Hepatocyte (in vitro differentiated cells): ENCODE results near the gene MEIOSIN. TPM values are rescaled to one million over a fixed set of nuclear protein-coding genes. Genes with fewer than 3 reads are reported as not detected.
A peak's percentile ranks its signal among the peaks of the same experiment; 100 is the strongest.

Experiments used
- DNase-seq: peaks from one replicate; pipeline ENCODE4 v3.0.0-alpha.2; 2016; ENCODE audit warnings: low spot score
- H2AFZ ChIP-seq: fragments of 200-600 bp; sonication (generic); 2 replicates; pipeline ENCODE4 v1.6.0; 2016; ENCODE audit warnings: antibody characterized with exemption, mild to moderate bottlenecking
- H3K27ac ChIP-seq: fragments of 200-600 bp; sonication (generic); 2 replicates; pipeline ENCODE4 v1.5.1; 2016; ENCODE audit warnings: mild to moderate bottlenecking
- H3K27me3 ChIP-seq: fragments of 200-600 bp; sonication (generic); 2 replicates; pipeline ENCODE4 v1.6.1; 2016
- H3K36me3 ChIP-seq: fragments of 200-600 bp; sonication (generic); replicated peaks from 2 replicates; pipeline ENCODE4 v1.5.1; 2016; ENCODE audit warnings: low read depth; ENCODE audit not compliant: insufficient read depth
- H3K4me1 ChIP-seq: fragments of 200-600 bp; sonication (generic); 2 replicates; pipeline ENCODE4 v1.5.1; 2016; ENCODE audit warnings: mild to moderate bottlenecking, moderate library complexity; ENCODE audit not compliant: insufficient read depth
- H3K4me2 ChIP-seq: fragments of 200-600 bp; sonication (generic); 2 replicates; pipeline ENCODE4 v1.6.0; 2016
- H3K4me3 ChIP-seq: fragments of 200-600 bp; sonication (generic); 2 replicates; pipeline ENCODE4 v1.5.1; 2016; ENCODE audit warnings: mild to moderate bottlenecking
- H3K79me2 ChIP-seq: fragments of 200-600 bp; sonication (generic); 2 replicates; pipeline ENCODE4 v1.6.0; 2017; ENCODE audit warnings: mild to moderate bottlenecking
- H3K9me2 ChIP-seq: fragments of 200-600 bp; sonication (generic); replicated peaks from 2 replicates; pipeline ENCODE4 v1.6.0; 2017; ENCODE audit warnings: mild to moderate bottlenecking; ENCODE audit not compliant: insufficient read depth
- H3K9me3 ChIP-seq: fragments of 200-600 bp; sonication (generic); 2 replicates; pipeline ENCODE4 v1.5.1; 2016; ENCODE audit warnings: low read depth, mild to moderate bottlenecking
- H4K20me1 ChIP-seq: fragments of 200-600 bp; sonication (generic); 2 replicates; pipeline ENCODE4 v1.6.0; 2016; ENCODE audit warnings: mild to moderate bottlenecking; ENCODE audit not compliant: insufficient read depth, poor library complexity, severe bottlenecking
- EZH2 ChIP-seq: fragments of 200-600 bp; sonication (generic); IDR thresholded peaks from 2 replicates; pipeline ENCODE4 v1.6.1; 2016; ENCODE audit warnings: antibody characterized with exemption, mild to moderate bottlenecking, borderline replicate concordance
- EZH2phosphoT487 ChIP-seq: fragments of 200-600 bp; sonication (generic); IDR thresholded peaks from one replicate; pipeline ENCODE4 v1.6.1; 2018; ENCODE audit warnings: antibody characterized with exemption, mild to moderate bottlenecking, low read depth, moderate library complexity; ENCODE audit not compliant: unreplicated experiment, severe bottlenecking
- WGBS: methylation state at CpG from one replicate; pipeline ENCODE4 v1.1.6; 2016; ENCODE audit warnings: low lambda C conversion rate; ENCODE audit errors: missing lambda C conversion rate; 5-methylcytosine and 5-hydroxymethylcytosine counted together
- polyA plus RNA-seq: library from polyadenylated mRNA; unstranded; fragments of >200 nt; fragmentation: Nextera tagmentation; extraction: Ambion mirVana; gene quantifications from 2 replicates; pipeline ENCODE4 v1.2.1, GENCODE V29; 2016
- total RNA-seq: library from RNA; depleted of rRNA; stranded (reverse); fragments of >200 nt; gene quantifications from 2 replicates; pipeline ENCODE4 v1.2.3, GENCODE V29; 2014
- TF ChIP-seq, protein P1 (sequence below): fragments of 200-600 bp; sonication (generic); IDR thresholded peaks from 2 replicates; pipeline ENCODE4 v1.5.1; 2016; ENCODE audit warnings: antibody characterized with exemption, mild to moderate bottlenecking; ENCODE audit not compliant: poor library complexity

The MEIOSIN gene
- total and polyA plus RNA-seq, 2 experiments from 2014 or later = not detected

DNA sequence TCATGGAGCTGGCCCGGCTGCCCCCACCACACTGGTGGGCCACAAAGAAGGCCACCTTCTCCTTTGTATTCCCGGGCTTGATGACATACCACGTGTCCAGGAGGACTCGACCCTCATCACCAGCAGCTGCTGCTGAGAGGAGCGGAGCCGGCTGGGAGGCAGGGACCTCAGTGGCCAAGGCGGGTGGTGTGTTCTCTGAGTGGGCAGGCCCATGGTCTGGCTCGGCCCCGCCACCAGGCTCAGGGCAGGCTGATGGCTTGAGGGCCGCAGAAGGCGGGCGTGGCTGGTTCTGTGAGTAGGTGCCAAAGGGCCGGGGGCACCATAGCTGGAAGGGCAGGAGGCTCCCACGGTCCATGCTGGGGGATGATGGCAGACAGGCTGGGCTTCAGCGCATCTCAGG lies 20.1 kb upstream of the MEIOSIN start:
- TF ChIP-seq EZH2 (no peak), EZH2phosphoT487 (no peak)
- TF ChIP-seq, protein P1, sequence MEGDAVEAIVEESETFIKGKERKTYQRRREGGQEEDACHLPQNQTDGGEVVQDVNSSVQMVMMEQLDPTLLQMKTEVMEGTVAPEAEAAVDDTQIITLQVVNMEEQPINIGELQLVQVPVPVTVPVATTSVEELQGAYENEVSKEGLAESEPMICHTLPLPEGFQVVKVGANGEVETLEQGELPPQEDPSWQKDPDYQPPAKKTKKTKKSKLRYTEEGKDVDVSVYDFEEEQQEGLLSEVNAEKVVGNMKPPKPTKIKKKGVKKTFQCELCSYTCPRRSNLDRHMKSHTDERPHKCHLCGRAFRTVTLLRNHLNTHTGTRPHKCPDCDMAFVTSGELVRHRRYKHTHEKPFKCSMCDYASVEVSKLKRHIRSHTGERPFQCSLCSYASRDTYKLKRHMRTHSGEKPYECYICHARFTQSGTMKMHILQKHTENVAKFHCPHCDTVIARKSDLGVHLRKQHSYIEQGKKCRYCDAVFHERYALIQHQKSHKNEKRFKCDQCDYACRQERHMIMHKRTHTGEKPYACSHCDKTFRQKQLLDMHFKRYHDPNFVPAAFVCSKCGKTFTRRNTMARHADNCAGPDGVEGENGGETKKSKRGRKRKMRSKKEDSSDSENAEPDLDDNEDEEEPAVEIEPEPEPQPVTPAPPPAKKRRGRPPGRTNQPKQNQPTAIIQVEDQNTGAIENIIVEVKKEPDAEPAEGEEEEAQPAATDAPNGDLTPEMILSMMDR = no peak
- Histone ChIP-seq H3K9me3 (no peaks in the 10 kb centered on the region), H2AFZ (no peak overlapping the region), H3K27ac (no peak overlapping the region), H3K4me2 (no peak overlapping the region), H3K4me1 (peaks cover 8% of the 10 kb centered on the region), H3K27me3 (no peaks in the 10 kb centered on the region), H3K79me2 (peaks cover 53% of the 10 kb centered on the region), H3K36me3 (no peaks in the 10 kb centered on the region), H3K4me3 (no peak overlapping the region), H4K20me1 (no peaks in the 10 kb centered on the region), H3K9me2 (no peaks in the 10 kb centered on the region)
- DNase-seq = peak; percentile 11
- 96% methylated on average over 13 of the region's 15 CpGs for WGBS

DNA sequence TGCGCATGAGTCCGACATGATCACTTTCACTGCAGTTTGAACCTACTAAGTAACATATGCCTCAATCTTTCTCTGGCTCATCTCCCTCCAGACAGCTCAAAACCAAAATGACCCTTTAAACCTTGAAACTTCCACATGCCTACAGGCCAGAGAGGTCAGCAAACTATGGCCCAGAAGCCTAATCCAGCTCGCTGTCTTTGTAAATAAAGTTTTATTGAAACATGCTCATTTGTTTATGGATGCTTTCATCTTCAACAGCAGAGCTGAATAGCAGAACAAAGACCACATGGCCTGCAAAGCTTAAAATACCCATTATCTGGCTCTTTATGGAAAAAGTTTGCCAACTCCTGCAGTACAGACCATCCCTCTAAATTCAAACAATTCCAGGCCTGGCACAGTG lies 18.1 kb upstream of the MEIOSIN start:
- Histone ChIP-seq H3K79me2 (peaks cover 73% of the 10 kb centered on the region), H3K9me2 (no peaks in the 10 kb centered on the region), H3K27ac (no peak overlapping the region), H3K27me3 (no peaks in the 10 kb centered on the region), H2AFZ (no peak overlapping the region), H3K9me3 (no peaks in the 10 kb centered on the region), H4K20me1 (no peaks in the 10 kb centered on the region), H3K36me3 (no peaks in the 10 kb centered on the region), H3K4me3 (no peak overlapping the region), H3K4me2 (no peak overlapping the region), H3K4me1 (peaks cover 11% of the 10 kb centered on the region)
- WGBS = 84% methylated on average over 3 of the region's 3 CpGs
- TF ChIP-seq EZH2phosphoT487 = no peak
- TF ChIP-seq, protein P1 = no peak
- TF ChIP-seq EZH2 = no peak
- no peak for DNase-seq

DNA sequence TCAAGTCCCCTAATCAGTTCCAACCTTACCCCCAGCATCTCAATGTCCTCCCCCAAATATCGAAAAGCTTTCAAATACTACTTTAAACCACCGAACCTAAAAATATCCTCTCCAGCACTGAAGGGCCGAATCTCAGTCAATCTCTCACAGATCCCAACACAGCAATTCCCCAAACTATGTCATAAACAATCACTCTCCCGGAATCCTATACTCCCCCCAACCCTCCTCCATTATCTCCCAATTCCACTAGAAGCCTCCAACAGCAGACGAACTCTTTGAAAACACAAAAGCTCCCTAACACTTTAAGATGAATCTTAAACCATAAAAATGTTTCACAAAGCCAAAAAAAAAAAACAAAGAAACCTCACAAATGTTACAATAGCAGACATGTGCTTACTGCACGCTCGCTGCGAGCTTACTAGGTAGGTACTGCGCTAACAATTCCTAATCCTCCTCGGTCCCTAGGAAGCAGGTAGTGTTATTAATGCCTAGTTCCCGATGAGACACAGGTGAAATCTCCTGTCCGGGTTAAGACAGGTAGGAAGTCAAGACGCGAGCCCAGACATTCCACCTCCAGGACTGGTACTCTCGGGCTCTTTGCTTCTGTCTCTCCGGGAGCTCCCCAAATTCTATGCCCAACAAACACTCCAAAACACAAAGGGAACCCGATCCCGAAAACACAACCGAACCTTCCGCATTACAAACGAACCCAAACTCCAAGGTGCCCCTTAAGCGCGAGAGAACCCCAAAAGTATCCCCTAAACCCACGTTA lies 16.7 kb upstream of the MEIOSIN start:
- no peaks in the 10 kb centered on the region for H3K9me2 ChIP-seq
- peak overlapping the region; percentile 14 for H2AFZ ChIP-seq
- H3K4me1 ChIP-seq = peaks cover 11% of the 10 kb centered on the region
- WGBS = 4% methylated on average over 23 of the region's 24 CpGs
- H3K4me2 ChIP-seq = peak overlapping the region; percentile 77
- no peaks in the 10 kb centered on the region for H3K9me3 ChIP-seq
- peaks cover 64% of the 10 kb centered on the region for H3K79me2 ChIP-seq
- H3K27me3 ChIP-seq = no peaks in the 10 kb centered on the region
- TF ChIP-seq EZH2 = no peak
- TF ChIP-seq EZH2phosphoT487 = no peak
- TF ChIP-seq, protein P1 = no peak
- no peaks in the 10 kb centered on the region for H3K36me3 ChIP-seq
- DNase-seq = peak; percentile 60
- no peaks in the 10 kb centered on the region for H4K20me1 ChIP-seq
- peak overlapping the region; percentile 34 for H3K4me3 ChIP-seq
- peak overlapping the region; percentile 86 for H3K27ac ChIP-seq
